Measurements from ENCODE around the gene DOCK2. TPM values are rescaled to one million over a fixed set of nuclear protein-coding genes. Genes with fewer than 3 reads are reported as not detected.

DOCK2 gene
- total and polyA plus RNA-seq, 2 donors (not counting 1 experiment from before 2014, with no cell fraction given) = 112 to 330 TPM

- no CpG with 5 or more reads among the region's 1 CpG for WGBS (ENCODE audit: insufficient coverage)
- no peaks in the 10 kb centered on the region for H3K4me1 ChIP-seq (ENCODE audit: control insufficient read depth in 2 of 2, insufficient read depth in 2 of 2, low read length in 2 of 2)
- H3K4me2 ChIP-seq (replicated peaks; ENCODE audit: low read depth, low read length, poor library complexity, severe bottlenecking) = no peak overlapping the region
- no peaks in the 10 kb centered on the region for H3K4me1 Mint-ChIP-seq
- H3K9me3 ChIP-seq (ENCODE audit: control extremely low read depth in 1 of 3, control insufficient read depth in 2 of 3, insufficient read depth in 1 of 3, low read length in 2 of 3) = peaks cover 1 to 18% (median 12%) of the 10 kb centered on the region in 3 donors
- ChIA-PET CTCF (no interaction called here), POLR2A (no interaction called here)
- TF ChIP-seq CTCF (IDR thresholded peaks at IDR 0.05) (no peak), EZH2 (IDR thresholded peaks at IDR 0.05; ENCODE audit: borderline replicate concordance, insufficient read depth, low read depth, low read length, poor library complexity, severe bottlenecking) (no peak)
- no peak overlapping the region for H2AFZ ChIP-seq (ENCODE audit: insufficient read depth, low read depth, low read length, poor library complexity, severe bottlenecking)
- H3K27me3 Mint-ChIP-seq = no peaks in the 10 kb centered on the region
- ATAC-seq (ENCODE audit: low read depth) (no peak), DNase-seq (no peak)
- no peak overlapping the region for H3K27ac Mint-ChIP-seq
- H3K36me3 ChIP-seq (replicated peaks in 1 of 2; ENCODE audit: control extremely low read depth in 1 of 2, control insufficient read depth in 1 of 2, extremely low read depth in 1 of 2, insufficient read depth in 2 of 2, low read length in 1 of 2) = peaks cover 7 to 64% of the 10 kb centered on the region in 2 experiments
- no peak overlapping the region for H3K4me3 ChIP-seq (ENCODE audit: control extremely low read depth in 1 of 5, extremely low read depth in 1 of 5, insufficient read depth in 1 of 5, low read depth in 2 of 5, low read length in 4 of 5)
- H3K9ac ChIP-seq (ENCODE audit: low read length) = no peak overlapping the region
- H3K4me3 Mint-ChIP-seq = no peak overlapping the region
- intact Hi-C loops (cut with micrococcal nuclease) = no loop called here
- no peak overlapping the region for H3K27ac ChIP-seq (ENCODE audit: low read length in 2 of 2)
- H3K9me3 Mint-ChIP-seq (ENCODE audit: insufficient read depth) = peaks cover 10% of the 10 kb centered on the region
- H3K79me2 ChIP-seq (ENCODE audit: control insufficient read depth, insufficient read depth, low read length) = peaks cover 18% of the 10 kb centered on the region
- no peaks in the 10 kb centered on the region for H3K27me3 ChIP-seq (replicated peaks in 1 of 4; ENCODE audit: control extremely low read depth in 1 of 4, control insufficient read depth in 3 of 4, insufficient read depth in 4 of 4, low read length in 3 of 4)
- peaks cover 8% of the 10 kb centered on the region for H4K20me1 ChIP-seq (ENCODE audit: control insufficient read depth, insufficient read depth, low read length, poor library complexity, severe bottlenecking)
These were observed 214.3 kb downstream of the DOCK2 start for GRCh38 chr5:169851321-169851850.

- no peak for DNase-seq
- H3K27ac Mint-ChIP-seq = no peak overlapping the region
- 75% methylated on average over 1 of the region's 2 CpGs for WGBS (ENCODE audit: insufficient coverage)
- no peak overlapping the region for H3K4me3 Mint-ChIP-seq
- Histone ChIP-seq H3K79me2 (ENCODE audit: control insufficient read depth, insufficient read depth, low read length) (peaks cover 11% of the 10 kb centered on the region), H3K9ac (ENCODE audit: low read length) (no peak overlapping the region), H3K36me3 (replicated peaks in 1 of 2; ENCODE audit: control extremely low read depth in 1 of 2, control insufficient read depth in 1 of 2, extremely low read depth in 1 of 2, insufficient read depth in 2 of 2, low read length in 1 of 2) (peaks cover 0 to 22% of the 10 kb centered on the region in 2 experiments), H3K9me3 (ENCODE audit: control extremely low read depth in 1 of 3, control insufficient read depth in 2 of 3, insufficient read depth in 1 of 3, low read length in 2 of 3) (peaks cover 0 to 3% (median 2%) of the 10 kb centered on the region in 3 donors), H3K27me3 (replicated peaks in 1 of 4; ENCODE audit: control extremely low read depth in 1 of 4, control insufficient read depth in 3 of 4, insufficient read depth in 4 of 4, low read length in 3 of 4) (no peaks in the 10 kb centered on the region), H2AFZ (ENCODE audit: insufficient read depth, low read depth, low read length, poor library complexity, severe bottlenecking) (no peak overlapping the region), H3K4me3 (ENCODE audit: control extremely low read depth in 1 of 5, extremely low read depth in 1 of 5, insufficient read depth in 1 of 5, low read depth in 2 of 5, low read length in 4 of 5) (no peak overlapping the region), H3K4me2 (replicated peaks; ENCODE audit: low read depth, low read length, poor library complexity, severe bottlenecking) (no peak overlapping the region), H4K20me1 (ENCODE audit: control insufficient read depth, insufficient read depth, low read length, poor library complexity, severe bottlenecking) (peaks cover 17% of the 10 kb centered on the region), H3K4me1 (ENCODE audit: control insufficient read depth in 2 of 2, insufficient read depth in 2 of 2, low read length in 2 of 2) (no peaks in the 10 kb centered on the region), H3K27ac (ENCODE audit: low read length in 2 of 2) (no peak overlapping the region)
- ATAC-seq (ENCODE audit: low read depth) = no peak
- peaks cover 10% of the 10 kb centered on the region for H3K4me1 Mint-ChIP-seq
- intact Hi-C loops (cut with micrococcal nuclease) = no loop called here
- TF ChIP-seq CTCF (IDR thresholded peaks at IDR 0.05) (no peak), EZH2 (IDR thresholded peaks at IDR 0.05; ENCODE audit: borderline replicate concordance, insufficient read depth, low read depth, low read length, poor library complexity, severe bottlenecking) (no peak)
- H3K27me3 Mint-ChIP-seq = no peaks in the 10 kb centered on the region
- CTCF ChIA-PET = no interaction called here
- peaks cover 3% of the 10 kb centered on the region for H3K9me3 Mint-ChIP-seq (ENCODE audit: insufficient read depth)
- POLR2A ChIA-PET = no interaction called here
These were observed 219.5 kb downstream of the DOCK2 start for GRCh38 chr5:169856571-169856970.
